Adrenal gland (tissue), 12 donors: ENCODE measurements around the gene ZNF816. TPM values are rescaled to one million over a fixed set of nuclear protein-coding genes. Genes with fewer than 3 reads are reported as not detected.
"Not testable (repeated sequence)": the region's sequence is repeated elsewhere in the genome, so short reads cannot be mapped to it uniquely, and the experiment has no call there.

Experiments
- DNase-seq, 7 donors: peaks; one replicate each; pipeline ENCODE4 v3.0.0-alpha.2; 2019 to 2020
- H3K27ac ChIP-seq, 5 donors: fragments of 200-600 bp; sonication (generic) in 4 of 5; 1 replicate in 3 of 5; 2 replicates in 2 of 5; pipeline versions ENCODE4 v1.5.1 to v1.8.0; 2016 to 2020; ENCODE audit warnings: mild to moderate bottlenecking in 1 of 5
- H3K27me3 ChIP-seq: fragments of 200-600 bp; 2 replicates; pipeline ENCODE4 v1.8.0; 2021
- H3K36me3 ChIP-seq, 2 donors: fragments of 200-600 bp; replicated peaks in 1 of 2; 1 replicate in 1 of 2; 2 replicates in 1 of 2; pipeline versions ENCODE4 v1.5.1 to v1.8.0; 2018 to 2022
- H3K4me1 ChIP-seq, 2 donors: fragments of 200-600 bp; replicated peaks in 1 of 2; 1 replicate in 1 of 2; 2 replicates in 1 of 2; pipeline versions ENCODE4 v1.5.1 to v1.8.0; 2018 to 2021
- H3K4me3 ChIP-seq, 4 donors: fragments of 200-600 bp; sonication (generic) in 3 of 4; one replicate each; pipeline ENCODE4 v1.5.1; 2016 to 2018
- H3K9me3 ChIP-seq, 3 donors: fragments of 200-600 bp; sonication (generic) in 1 of 3; replicated peaks in 1 of 3; 1 replicate in 2 of 3; 2 replicates in 1 of 3; pipeline versions ENCODE4 v1.5.1 to v1.8.0; 2016 to 2021
- CTCF ChIP-seq, 6 experiments: fragments of 450-650 bp in 4 of 6; fragments of 200-600 bp in 2 of 6; sonication (generic) in 1 of 6; IDR thresholded peaks; 1 replicate in 5 of 6; 2 replicates in 1 of 6; pipeline versions ENCODE4 v1.5.1 to v1.8.0; 2016 to 2021; ENCODE audit warnings: antibody characterized with exemption in 6 of 6, mild to moderate bottlenecking in 2 of 6, moderate library complexity in 1 of 6
- POLR2A ChIP-seq, 2 donors: fragments of 450-650 bp; IDR thresholded peaks; one replicate each; pipeline ENCODE4 v1.6.1; 2017; ENCODE audit warnings: antibody characterized with exemption in 2 of 2, mild to moderate bottlenecking in 2 of 2, moderate library complexity in 1 of 2
- WGBS, 4 donors: extraction: QIAGEN DNeasy Blood & Tissue Kit in 2 of 4; methylation state at CpG; one replicate each; pipeline versions ENCODE4 v1.1.5 to v1.1.7; 2013 to 2017; 5-methylcytosine and 5-hydroxymethylcytosine counted together
- intact Hi-C, 2 donors: fragments of 100-400 bp; cut with DNase I; formaldehyde crosslinking; loops; one replicate each; pipeline versions ENCODE4 v1.14.1 to v1.15.0; 2022 to 2023
- polyA plus RNA-seq, 3 donors: library from polyadenylated mRNA; stranded (reverse); fragments of 200-250 nt in 2 of 3; fragments of 350-450 nt in 1 of 3; fragmentation: Illumina TruSeq in 1 of 3; extraction: RNeasy Lipid Tissue Mini Kit (QIAGEN cat#74804) in 1 of 3; gene quantifications; one replicate each; pipeline ENCODE4 v1.2.3, GENCODE V29; 2013 to 2014
- total RNA-seq, 9 donors: library from RNA; depleted of rRNA in 4 of 9; stranded (reverse); fragments of >200 nt in 4 of 9; fragments of 120-200 nt in 1 of 9; fragmentation: NEBNext Ultra II Directional in 1 of 9; extraction: Animal tissue kit (Norgen Biotek cat#: 25700) in 1 of 9; gene quantifications; one replicate each; pipeline versions ENCODE4 v1.1.0 to v1.2.4, GENCODE V29; 2013 to 2023
- donor health status: healthy with polysubstance abuse.
- donor health status: Bipolar disorder and iron deficiency.
- donor health status: DM: yes; HTN: yes; CAD: no.
- donor health status: DM: no; HTN: no; CAD: no.
- donor health status: DM: no; HTN: no; CAD: no.
- donor health status: DM: yes; HTN: yes; CAD: no.

The ZNF816 gene
- total and polyA plus RNA-seq, 12 donors = 2.3 to 29.3 (median 11.4) TPM

- Histone ChIP-seq H3K4me1 (no peaks in the 10 kb centered on the region), H3K27ac (peak within 1 kb of the TSS; percentile 49 to 92 (median 77)), H3K9me3 (no peaks in the 10 kb centered on the region), H3K4me3 (peak within 1 kb of the TSS; percentile 47 to 74 (median 62)), H3K27me3 (no peaks in the 10 kb centered on the region), H3K36me3 (no peaks in the 10 kb centered on the region)
- 3 to 4% (median 4%) methylated on average over 46 to 55 of the region's 55 CpGs for WGBS, 4 donors
- intact Hi-C loops = no loop called here
- TF ChIP-seq POLR2A (IDR thresholded peaks at IDR 0.05) (peak in 1 of 2 donors; percentile 61), CTCF (IDR thresholded peaks at IDR 0.05) (no peak)
- DNase-seq = peak; percentile 85 to 93 (median 88)
Measured at GRCh38 chr19:52922841-52923777, 39.6 kb downstream of the ZNF816 start, which contains the start of gene ZNF888. ZNF888 (minus strand) TSS chr19:52923428; CDS start chr19:52917873, 5,555 bp downstream.

GRCh38 chr19:52917531-52917930, 45.1 kb downstream of the ZNF816 start:
- Histone ChIP-seq H3K27me3 (no peaks in the 10 kb centered on the region), H3K4me1 (no peaks in the 10 kb centered on the region), H3K4me3 (no peak overlapping the region), H3K27ac (no peak overlapping the region), H3K36me3 (no peaks in the 10 kb centered on the region), H3K9me3 (no peaks in the 10 kb centered on the region)
- no peak for DNase-seq
- WGBS, 4 donors = 95 to 98% (median 98%) methylated on average over 5 of the region's 5 CpGs
- intact Hi-C loops = no loop called here
- TF ChIP-seq POLR2A (IDR thresholded peaks at IDR 0.05) (no peak), CTCF (IDR thresholded peaks at IDR 0.05) (no peak)

- WGBS, 4 donors = 91 to 100% (median 99%) methylated on average over 1 of the region's 1 CpG
Measured at GRCh38 chr19:52910648-52911047, 52.0 kb downstream of the ZNF816 start.

GRCh38 chr19:52904052-52904780, 58.5 kb downstream of the ZNF816 start:
- H3K9me3 ChIP-seq, H3K36me3 ChIP-seq, H3K27me3 ChIP-seq, H3K4me3 ChIP-seq, DNase-seq, H3K27ac ChIP-seq, H3K4me1 ChIP-seq, intact Hi-C loops: not testable (repeated sequence)
- 85 to 96% (median 94%) methylated on average over 12 to 16 of the region's 16 CpGs for WGBS, 4 donors

More at GRCh38 chr19:52910648-52911047, 52.0 kb downstream of the ZNF816 start:
- Histone ChIP-seq H3K4me1 (no peaks in the 10 kb centered on the region), H3K4me3 (no peak overlapping the region), H3K9me3 (no peaks in the 10 kb centered on the region), H3K27me3 (no peaks in the 10 kb centered on the region), H3K36me3 (peaks cover 0 to 5% of the 10 kb centered on the region in 2 donors), H3K27ac (no peak overlapping the region)
- DNase-seq = no peak
- intact Hi-C loops = no loop called here
- TF ChIP-seq POLR2A (IDR thresholded peaks at IDR 0.05) (no peak), CTCF (IDR thresholded peaks at IDR 0.05) (no peak)
